ENCODE measurements around the gene TARBP2.

- no peak for TF ChIP-seq POLR2A (IDR thresholded peaks at IDR 0.05; ENCODE audit: low read length)
- no peak for TF ChIP-seq GATA1 (IDR thresholded peaks at IDR 0.05; ENCODE audit: low read depth, low read length)
These were observed 14.9 kb upstream of the TARBP2 start for GRCh38 chr12:53485955-53486735.

All from erythroblast (primary cell).